HG03432 (cell line): Measurements from ENCODE around the gene PACRGL.

Source experiments
- ATAC-seq: cut with Tn5 transposase; IDR thresholded peaks from one replicate; pipeline ENCODE4 v1.9.1; 2021; ENCODE audit warnings: mild to moderate bottlenecking, moderate library complexity; ENCODE audit not compliant: unreplicated experiment

Gene PACRGL

DNA sequence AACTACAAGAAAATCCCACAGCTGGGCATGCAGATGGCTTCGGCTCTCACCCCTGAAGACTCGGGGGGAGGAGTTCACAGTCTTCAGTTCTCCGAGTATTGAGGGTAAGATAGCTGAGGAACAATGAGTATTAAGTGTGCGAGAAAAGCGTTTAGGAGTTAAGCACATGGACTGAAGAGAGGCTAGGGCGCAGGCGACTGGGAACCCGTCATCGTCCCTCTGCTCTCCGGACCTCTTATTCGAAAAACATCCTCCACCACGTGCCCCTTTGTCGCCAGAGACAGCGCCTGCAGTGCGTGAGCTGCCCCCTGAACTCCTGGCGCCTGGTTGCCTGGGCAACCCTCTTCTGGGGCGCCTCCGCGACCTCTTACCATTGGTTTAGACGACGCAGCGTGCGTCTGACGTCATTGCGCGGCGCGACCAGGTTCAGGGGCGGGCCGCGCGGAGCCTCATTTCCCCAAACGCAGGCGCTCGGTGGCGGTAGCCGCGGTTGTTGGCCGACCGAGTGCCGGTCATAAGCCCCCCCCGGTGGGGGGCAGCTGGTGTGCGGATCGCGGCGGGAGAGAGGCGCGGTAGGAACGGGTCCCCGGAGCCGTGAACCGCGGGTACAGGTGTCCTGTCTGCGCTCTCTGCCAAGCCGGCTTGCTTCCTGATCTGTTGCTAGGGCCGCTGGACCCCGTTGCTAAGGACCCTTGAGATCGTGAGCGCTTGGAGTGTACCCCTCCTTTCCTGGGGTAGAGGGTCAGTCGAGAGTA lies at the start of gene PACRGL:
PACRGL (plus strand) TSS at position 452 of the 755 bp plus-strand sequence. CDS start 4,024 bp downstream, outside the sequence.
- peak; percentile 100 for ATAC-seq

- ATAC-seq = no peak
Observed at GRCh38 chr4:20652226-20652885, 47.9 kb upstream of the PACRGL start.

- ATAC-seq = no peak
Observed at GRCh38 chr4:20658456-20658855, 41.8 kb upstream of the PACRGL start.

DNA sequence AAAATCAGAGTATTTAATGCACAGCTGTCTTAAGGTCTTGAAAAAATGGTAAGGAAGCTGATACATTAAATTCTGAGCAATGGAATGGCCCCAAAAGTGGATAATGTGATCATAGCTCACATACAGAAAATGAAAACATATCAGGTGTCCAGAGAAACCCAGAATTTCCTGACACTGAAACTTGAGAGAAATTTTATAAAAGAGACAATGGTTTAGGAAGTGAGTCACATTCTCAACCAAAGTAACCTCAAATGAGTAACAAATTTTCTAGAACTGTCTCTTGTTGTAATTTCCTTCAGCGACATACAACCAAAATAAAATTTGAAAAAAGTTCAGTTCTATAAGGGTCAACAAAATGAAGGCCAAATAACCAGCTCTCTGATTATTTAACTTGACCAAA lies 37.4 kb upstream of the PACRGL start:
- ATAC-seq = no peak

DNA sequence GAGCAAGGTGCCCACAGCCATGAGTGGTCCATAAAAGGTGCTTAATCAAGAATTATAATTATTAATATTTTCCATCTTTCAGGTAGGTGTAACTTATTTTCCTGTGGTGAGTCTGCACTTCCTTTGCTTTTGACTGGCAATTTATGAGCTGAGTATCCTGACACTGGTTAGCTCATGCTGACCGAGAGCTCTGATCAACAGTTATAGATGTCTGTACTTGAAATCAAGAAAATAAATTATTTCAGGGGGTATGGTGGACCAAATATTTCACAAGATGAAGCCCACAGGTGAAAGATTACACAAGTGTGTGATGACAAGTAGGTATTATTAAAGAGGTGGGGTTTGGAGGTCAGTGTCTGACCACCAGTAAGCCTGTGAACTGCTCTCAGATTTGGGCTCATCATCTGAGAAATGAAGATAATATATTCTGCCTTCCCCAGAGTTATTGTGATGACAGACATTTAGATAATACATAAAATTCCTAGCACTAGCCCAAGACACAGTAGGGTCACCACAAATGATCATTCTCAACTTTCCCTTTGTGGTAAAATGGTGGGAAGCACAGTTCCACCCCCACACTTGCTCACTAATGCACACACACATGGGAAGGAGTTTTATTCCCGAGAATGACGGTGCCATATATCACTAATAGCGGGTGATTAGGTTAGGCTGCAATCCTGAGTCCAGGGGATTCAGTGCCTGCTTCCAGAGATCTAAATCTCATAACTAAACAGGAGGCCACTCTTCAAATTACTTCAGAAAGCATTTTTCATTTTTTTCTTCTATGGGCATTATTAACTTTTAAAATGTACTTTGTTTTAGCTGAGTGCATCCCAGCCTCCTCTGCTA lies 34.0 kb upstream of the PACRGL start:
- ATAC-seq = no peak

- ATAC-seq = no peak
Observed at GRCh38 chr4:20672262-20672661, 28.0 kb upstream of the PACRGL start.

GRCh38 chr4:20675786-20676185 lies 24.5 kb upstream of the PACRGL start:
- no peak for ATAC-seq

DNA sequence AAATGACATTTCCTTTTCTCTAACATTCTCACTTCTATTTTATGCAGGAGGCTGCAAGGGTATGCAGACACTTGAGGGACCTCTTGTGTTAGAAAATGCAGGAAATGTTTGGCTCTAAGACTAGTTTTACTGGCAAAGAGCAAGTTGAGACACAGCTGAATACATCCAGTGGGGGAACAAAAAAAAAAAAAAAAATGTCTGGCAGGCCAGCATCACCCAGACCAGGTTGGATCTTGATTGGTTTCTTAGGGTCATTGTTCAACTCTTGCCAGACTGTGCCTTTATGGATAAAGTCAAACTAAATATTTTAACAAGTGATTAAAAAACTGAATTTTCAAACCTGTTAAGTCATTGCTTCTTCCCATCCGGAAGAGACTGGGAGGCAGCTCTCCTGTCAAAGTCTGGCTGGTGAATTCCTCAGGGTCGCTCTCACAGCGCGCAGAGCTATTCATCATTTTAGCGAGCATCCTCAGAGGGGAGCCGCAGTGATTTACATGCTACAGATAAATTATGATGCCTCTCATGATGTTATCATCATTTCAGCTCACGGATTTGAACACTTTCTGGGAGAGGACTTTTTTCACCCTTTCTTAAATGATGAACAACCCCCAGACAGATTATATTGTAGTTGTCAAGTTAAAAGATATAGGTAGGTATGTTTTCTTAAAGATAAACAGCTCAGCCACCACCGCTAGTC lies 23.6 kb upstream of the PACRGL start:
- no peak for ATAC-seq

GRCh38 chr4:20678400-20678799 lies 21.9 kb upstream of the PACRGL start:
- ATAC-seq = no peak

DNA sequence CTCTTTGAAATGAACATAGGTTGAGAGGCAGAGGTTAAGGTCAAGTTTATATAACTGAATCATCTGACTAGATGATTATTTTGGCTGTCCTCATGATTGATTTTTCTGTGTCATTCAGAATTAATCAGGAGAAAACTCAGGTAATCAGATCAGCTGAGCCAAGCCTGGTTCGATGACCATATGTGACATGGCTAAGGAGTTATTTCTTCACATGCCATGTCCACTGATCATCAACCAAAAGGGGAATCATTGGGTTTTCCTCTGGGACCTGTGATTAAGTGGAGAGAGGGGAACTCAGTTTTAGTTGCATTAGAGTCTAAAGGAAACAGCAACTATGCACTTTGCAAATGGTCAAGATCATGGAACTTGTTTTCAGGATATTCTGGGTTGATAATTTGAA lies 20.3 kb upstream of the PACRGL start:
- no peak for ATAC-seq

- no peak for ATAC-seq
Observed at GRCh38 chr4:20680736-20681135, 19.5 kb upstream of the PACRGL start.

GRCh38 chr4:20681271-20681670 lies 19.0 kb upstream of the PACRGL start:
- no peak for ATAC-seq

- ATAC-seq = no peak
Observed at GRCh38 chr4:20682853-20683252, 17.4 kb upstream of the PACRGL start.

GRCh38 chr4:20683766-20684165 lies 16.5 kb upstream of the PACRGL start:
- ATAC-seq = no peak

GRCh38 chr4:20684852-20685763 lies 15.2 kb upstream of the PACRGL start:
- no peak for ATAC-seq

- no peak for ATAC-seq
Observed at GRCh38 chr4:20687864-20688263, 12.4 kb upstream of the PACRGL start.

DNA sequence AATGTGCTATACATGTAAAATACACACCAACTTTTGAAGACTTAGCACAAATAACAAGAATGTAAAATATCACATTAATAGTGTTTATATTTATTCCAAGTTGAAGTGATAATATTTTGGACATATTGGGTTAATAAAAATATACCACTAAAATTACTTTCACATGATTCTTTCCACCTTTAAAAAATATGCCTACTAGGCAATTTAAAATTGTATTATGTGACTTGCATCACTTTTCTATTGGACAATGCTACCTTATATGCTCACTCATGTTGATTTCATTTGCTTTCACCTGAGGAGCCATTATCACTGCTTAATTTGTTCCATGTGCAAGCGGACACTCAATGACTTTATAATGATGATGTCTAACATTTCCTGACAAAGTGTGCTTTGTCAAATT lies 3.4 kb upstream of the PACRGL start:
- no peak for ATAC-seq

DNA sequence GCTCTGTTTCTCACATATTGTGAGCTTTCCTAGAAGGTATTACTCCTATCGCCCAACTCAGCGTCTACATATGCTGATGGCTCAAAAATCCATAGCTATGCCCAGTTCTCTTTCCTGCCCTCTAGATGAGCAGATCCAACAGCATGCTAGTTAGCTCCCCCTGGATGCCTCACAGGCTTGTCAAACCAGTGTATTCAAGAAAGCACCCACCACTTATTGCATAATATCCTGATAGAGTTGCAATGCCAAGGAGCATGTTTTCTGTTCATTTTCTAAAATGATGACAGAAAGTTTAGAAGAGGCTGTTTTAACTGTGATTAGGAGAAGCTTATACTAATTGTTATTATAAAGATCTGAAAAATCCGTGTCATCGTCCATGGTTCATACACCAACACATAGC lies 1.9 kb upstream of the PACRGL start:
- no peak for ATAC-seq

DNA sequence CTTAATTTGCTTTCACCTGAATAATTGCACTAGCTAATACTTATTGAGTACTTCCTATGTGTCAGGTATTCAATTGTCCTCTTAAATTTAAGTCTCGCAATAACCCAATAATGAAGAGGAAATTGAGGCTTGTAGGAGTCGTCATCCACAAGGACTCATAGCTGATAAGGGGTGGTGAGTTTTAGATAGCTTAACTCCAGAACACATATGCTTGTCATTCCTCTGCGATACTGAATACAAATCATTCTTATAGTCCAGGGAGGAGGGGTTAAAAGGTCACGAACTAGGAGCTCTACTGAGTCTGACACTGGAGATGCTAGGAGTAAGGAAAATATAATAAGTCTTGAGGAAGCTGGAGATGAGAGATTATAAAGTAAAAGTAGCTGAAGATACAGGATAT lies 1.4 kb upstream of the PACRGL start:
- ATAC-seq = no peak

DNA sequence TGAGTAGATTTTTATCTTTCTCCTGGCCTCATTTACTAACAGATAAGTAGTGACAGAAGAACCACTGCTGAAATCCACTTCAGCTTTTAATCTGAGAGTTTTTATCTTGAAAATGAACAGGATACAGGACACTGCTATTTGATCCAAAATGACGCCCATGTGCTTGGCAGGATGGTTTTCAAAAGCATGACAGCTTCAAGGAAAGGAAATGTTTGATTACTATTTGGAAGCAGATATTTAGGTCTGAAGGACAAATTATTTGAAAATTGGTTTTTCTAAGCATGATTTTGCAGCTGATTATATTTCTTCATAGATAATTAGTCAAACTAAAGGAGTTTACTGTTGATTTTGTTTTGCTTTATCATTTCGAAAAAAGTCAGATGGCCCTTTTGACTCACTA lies 11.1 kb downstream of the PACRGL start:
- no peak for ATAC-seq
